H9 (cell line): ENCODE measurements around the gene LRP1B. TPM values are rescaled to one million over a fixed set of nuclear protein-coding genes. Genes with fewer than 3 reads are reported as not detected.

Source experiments
- DNase-seq: peaks from one replicate; pipeline ENCODE4 v3.0.0-alpha.2; 2017
- H2AFZ ChIP-seq: one replicate; pipeline ENCODE4 v1.6.1; 2013; ENCODE audit warnings: mild to moderate bottlenecking, low read length, control low read depth, moderate library complexity
- H2AK5ac ChIP-seq: 2 replicates; pipeline ENCODE4 v1.6.1; 2013; ENCODE audit warnings: low read length, control low read depth, mixed read lengths; ENCODE audit not compliant: insufficient read length
- H2BK120ac ChIP-seq: one replicate; pipeline ENCODE4 v1.6.1; 2013; ENCODE audit warnings: low read depth, mild to moderate bottlenecking, low read length, control low read depth, inconsistent platforms; ENCODE audit not compliant: poor library complexity, severe bottlenecking
- H2BK12ac ChIP-seq: 2 replicates; pipeline ENCODE4 v1.6.1; 2013; ENCODE audit warnings: low read length, control low read depth, mixed read lengths, low read depth; ENCODE audit not compliant: insufficient read length
- H2BK15ac ChIP-seq: 2 replicates; pipeline ENCODE4 v1.6.1; 2013; ENCODE audit warnings: low read depth, low read length, control low read depth
- H2BK20ac ChIP-seq: one replicate; pipeline ENCODE4 v1.6.1; 2013; ENCODE audit warnings: low read depth, mild to moderate bottlenecking, low read length, control low read depth, inconsistent platforms; ENCODE audit not compliant: poor library complexity, severe bottlenecking
- H2BK5ac ChIP-seq: 2 replicates; pipeline ENCODE4 v1.6.1; 2013; ENCODE audit warnings: low read length, control low read depth, mixed read lengths; ENCODE audit not compliant: insufficient read length
- H3K14ac ChIP-seq: 2 replicates; pipeline ENCODE4 v1.6.1; 2013; ENCODE audit warnings: low read length, control low read depth; ENCODE audit not compliant: insufficient read depth
- H3K18ac ChIP-seq: 2 replicates; pipeline ENCODE4 v1.6.1; 2013; ENCODE audit warnings: low read depth, mild to moderate bottlenecking, mixed read lengths, low read length, control low read depth; ENCODE audit not compliant: insufficient read length
- H3K23ac ChIP-seq: 2 replicates; pipeline ENCODE4 v1.6.1; 2013; ENCODE audit warnings: low read length, control low read depth, mixed read lengths, low read depth; ENCODE audit not compliant: insufficient read length
- H3K23me2 ChIP-seq: 2 replicates; pipeline ENCODE4 v1.6.1; 2013; ENCODE audit warnings: low read depth, mild to moderate bottlenecking, mixed read lengths, low read length, control low read depth; ENCODE audit not compliant: insufficient read length, poor library complexity, severe bottlenecking
- H3K27ac ChIP-seq: 2 replicates; pipeline ENCODE4 v1.5.1; 2013; ENCODE audit warnings: low read length, control low read depth, mixed read lengths, low read depth; ENCODE audit not compliant: insufficient read length
- H3K27me3 ChIP-seq: 2 replicates; pipeline ENCODE4 v1.6.1; 2013; ENCODE audit warnings: low read length, control low read depth, inconsistent platforms; ENCODE audit not compliant: insufficient read depth
- H3K4ac ChIP-seq: 2 replicates; pipeline ENCODE4 v1.6.1; 2013; ENCODE audit warnings: low read depth, mild to moderate bottlenecking, control low read depth, inconsistent platforms, low read length, moderate library complexity
- H3K4me1 ChIP-seq: 2 replicates; pipeline ENCODE4 v1.6.1; 2013; ENCODE audit warnings: low read length, control low read depth, inconsistent platforms; ENCODE audit not compliant: insufficient read depth
- H3K4me2 ChIP-seq: 2 replicates; pipeline ENCODE4 v1.6.1; 2013; ENCODE audit warnings: low read length, control low read depth, mixed read lengths; ENCODE audit not compliant: insufficient read length, insufficient read depth
- H3K56ac ChIP-seq: 2 replicates; pipeline ENCODE4 v1.6.1; 2013; ENCODE audit warnings: low read depth, mild to moderate bottlenecking, mixed read lengths, low read length, control low read depth; ENCODE audit not compliant: insufficient read length
- H3K79me1 ChIP-seq: 2 replicates; pipeline ENCODE4 v1.6.1; 2013; ENCODE audit warnings: low read depth, mild to moderate bottlenecking, moderate library complexity, low read length, control low read depth, inconsistent platforms; ENCODE audit not compliant: insufficient read depth, poor library complexity, severe bottlenecking
- H3K79me2 ChIP-seq: 2 replicates; pipeline ENCODE4 v1.6.1; 2013; ENCODE audit warnings: low read length, control low read depth, inconsistent platforms; ENCODE audit not compliant: insufficient read depth
- H3K9ac ChIP-seq: 2 replicates; pipeline ENCODE4 v1.6.1; 2013; ENCODE audit warnings: low read length, control low read depth, mixed read lengths; ENCODE audit not compliant: insufficient read length; ENCODE audit errors: extremely low read depth
- H3K9me3 ChIP-seq: one replicate; pipeline ENCODE4 v1.6.1; 2013; ENCODE audit warnings: low read depth, low read length, inconsistent platforms; ENCODE audit not compliant: control insufficient read depth
- H3T11ph ChIP-seq: one replicate; pipeline ENCODE4 v1.6.1; 2013; ENCODE audit warnings: mild to moderate bottlenecking, low read length, control low read depth, inconsistent platforms
- H4K20me1 ChIP-seq: one replicate; pipeline ENCODE4 v1.6.1; 2013; ENCODE audit not compliant: control insufficient read depth, insufficient read length, insufficient read depth
- H4K5ac ChIP-seq: 2 replicates; pipeline ENCODE4 v1.6.1; 2013; ENCODE audit warnings: low read depth, mild to moderate bottlenecking, mixed read lengths, low read length, control low read depth; ENCODE audit not compliant: insufficient read length
- H4K8ac ChIP-seq: replicated peaks from 2 replicates; pipeline ENCODE4 v1.6.1; 2013; ENCODE audit warnings: low read length, control low read depth, mixed read lengths, low read depth; ENCODE audit not compliant: insufficient read length
- H4K91ac ChIP-seq: 2 replicates; pipeline ENCODE4 v1.6.1; 2013; ENCODE audit warnings: low read depth, mild to moderate bottlenecking, moderate library complexity, mixed read lengths, low read length, control low read depth; ENCODE audit not compliant: insufficient read length
- H3K27ac Mint-ChIP-seq, 3 experiments: 2 replicates in 2 of 3; 3 replicates in 1 of 3; pipeline ENCODE4 v1.8.0; 2020 to 2021; ENCODE audit warnings: mixed read lengths in 3 of 3, mild to moderate bottlenecking in 1 of 3, moderate library complexity in 1 of 3
- H3K27me3 Mint-ChIP-seq: 2 replicates; pipeline ENCODE4 v1.8.0; 2021; ENCODE audit warnings: low read depth, mild to moderate bottlenecking, moderate library complexity, mixed read lengths
- H3K36me3 Mint-ChIP-seq, 3 experiments: 2 replicates in 2 of 3; 3 replicates in 1 of 3; pipeline ENCODE4 v1.8.0; 2020 to 2021; ENCODE audit warnings: low read depth in 3 of 3, mixed read lengths in 3 of 3; ENCODE audit not compliant: insufficient read depth in 1 of 3
- H3K4me1 Mint-ChIP-seq, 2 experiments: 2 replicates each; pipeline ENCODE4 v1.8.0; 2020; ENCODE audit warnings: mixed read lengths in 2 of 2
- H3K4me3 Mint-ChIP-seq, 2 experiments: 2 replicates in 1 of 2; 3 replicates in 1 of 2; pipeline ENCODE4 v1.8.0; 2020 to 2021; ENCODE audit warnings: mild to moderate bottlenecking in 2 of 2, mixed read lengths in 2 of 2, moderate library complexity in 1 of 2
- H3K9me3 Mint-ChIP-seq, 2 experiments: 2 replicates in 1 of 2; 3 replicates in 1 of 2; pipeline ENCODE4 v1.8.0; 2020; ENCODE audit warnings: mild to moderate bottlenecking in 2 of 2, mixed read lengths in 2 of 2, moderate library complexity in 1 of 2
- CTCF ChIP-seq: fragments of 200-600 bp; sonication (generic); conservative IDR thresholded peaks from 3 replicates; pipeline ENCODE4 v1.8.0; 2021; ENCODE audit warnings: antibody characterized with exemption, mild to moderate bottlenecking
- WGBS: extraction: QIAGEN DNeasy Blood & Tissue Kit; methylation state at CpG from one replicate; pipeline ENCODE4 v1.1.7; 2013; ENCODE audit warnings: missing lambda C conversion rate, low lambda C conversion rate, mixed read lengths; ENCODE audit not compliant: insufficient read length; ENCODE audit errors: extremely low coverage; 5-methylcytosine and 5-hydroxymethylcytosine counted together
- total RNA-seq: library from RNA; stranded (reverse); gene quantifications from 2 replicates; pipeline ENCODE4 v1.2.1, GENCODE V29; 2021

The LRP1B gene
- total RNA-seq, 1 experiment from 2014 or later = not detected

- TF ChIP-seq CTCF = no peak
- H3K36me3 Mint-ChIP-seq = no peaks in the 10 kb centered on the region
- Histone ChIP-seq H2AFZ (no peak overlapping the region), H3K23ac (no peak overlapping the region), H4K91ac (no peak overlapping the region), H2BK12ac (no peak overlapping the region), H3K79me2 (no peaks in the 10 kb centered on the region), H2BK15ac (no peak overlapping the region), H3K27me3 (no peaks in the 10 kb centered on the region), H2BK5ac (no peak overlapping the region), H4K5ac (no peak overlapping the region), H2AK5ac (no peak overlapping the region), H4K8ac (no peak overlapping the region), H3K4me2 (no peak overlapping the region), H3K4me1 (no peaks in the 10 kb centered on the region), H3T11ph (no peak overlapping the region), H3K56ac (no peak overlapping the region), H2BK20ac (no peak overlapping the region), H3K23me2 (no peaks in the 10 kb centered on the region), H3K9me3 (no peaks in the 10 kb centered on the region), H3K18ac (no peak overlapping the region), H3K27ac (no peak overlapping the region), H2BK120ac (no peak overlapping the region), H3K9ac (no peak overlapping the region), H4K20me1 (no peaks in the 10 kb centered on the region), H3K4ac (no peak overlapping the region), H3K14ac (no peak overlapping the region), H3K79me1 (no peaks in the 10 kb centered on the region)
- H3K4me1 Mint-ChIP-seq = no peaks in the 10 kb centered on the region
- no peak overlapping the region for H3K4me3 Mint-ChIP-seq
- no peak for DNase-seq
- H3K27ac Mint-ChIP-seq = no peak overlapping the region
- H3K27me3 Mint-ChIP-seq = no peaks in the 10 kb centered on the region
- no CpG with 5 or more reads among the region's 1 CpG for WGBS
- H3K9me3 Mint-ChIP-seq = no peaks in the 10 kb centered on the region
These were observed 170.9 kb downstream of the LRP1B start for GRCh38 chr2:141959941-141960340.
